T-helper 1 cell treated with Interleukin-12 subunit alpha and Interleukin-12 subunit beta and Interleukin-4 antibody, amounts not matched to agents 30 μg/mL and 1 μg/mL, for 36 hours (primary cell): ENCODE results near the gene CDKN1C.
A peak's percentile ranks its signal among the peaks of the same experiment; 100 is the strongest.

Source experiments
- H3K27ac Mint-ChIP-seq: one replicate; pipeline ENCODE4 v1.8.0; 2021; ENCODE audit warnings: mild to moderate bottlenecking, mixed read lengths
- H3K27me3 Mint-ChIP-seq: one replicate; pipeline ENCODE4 v1.8.0; 2021; ENCODE audit warnings: low read depth, mixed read lengths
- H3K36me3 Mint-ChIP-seq: one replicate; pipeline ENCODE4 v1.8.0; 2021; ENCODE audit warnings: low read depth, mixed read lengths
- H3K4me1 Mint-ChIP-seq: one replicate; pipeline ENCODE4 v1.8.0; 2021; ENCODE audit warnings: low read depth, mixed read lengths
- H3K4me3 Mint-ChIP-seq: one replicate; pipeline ENCODE4 v1.8.0; 2021; ENCODE audit warnings: mild to moderate bottlenecking, moderate library complexity, mixed read lengths
- H3K9me3 Mint-ChIP-seq: one replicate; pipeline ENCODE4 v1.8.0; 2021; ENCODE audit warnings: mixed read lengths

The CDKN1C gene

DNA sequence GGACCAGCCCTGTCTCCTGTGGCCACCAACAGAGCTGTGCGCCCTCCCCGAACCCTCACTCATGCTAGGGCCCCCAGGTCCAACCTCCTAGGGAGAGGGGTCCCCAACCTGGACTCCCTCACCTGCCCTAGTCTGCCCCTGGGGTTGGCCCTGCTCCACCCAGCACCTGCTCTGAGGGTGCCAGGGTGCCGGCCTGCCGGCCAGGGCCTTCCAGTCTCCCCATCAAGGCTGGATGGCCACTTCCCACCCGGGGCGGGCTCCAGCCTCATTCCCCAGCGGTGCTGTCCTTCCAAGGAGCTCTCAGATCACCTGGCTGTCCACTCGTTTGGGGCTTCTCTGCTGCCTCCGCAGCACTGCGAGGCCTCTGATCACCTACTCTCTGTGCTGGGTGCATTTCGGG is 39.1 kb downstream of the CDKN1C start:
- no peaks in the 10 kb centered on the region for H3K27me3 Mint-ChIP-seq
- no peak overlapping the region for H3K27ac Mint-ChIP-seq
- H3K4me1 Mint-ChIP-seq: no peaks in the 10 kb centered on the region
- no peaks in the 10 kb centered on the region for H3K36me3 Mint-ChIP-seq
- no peak overlapping the region for H3K4me3 Mint-ChIP-seq
- H3K9me3 Mint-ChIP-seq: no peaks in the 10 kb centered on the region

DNA sequence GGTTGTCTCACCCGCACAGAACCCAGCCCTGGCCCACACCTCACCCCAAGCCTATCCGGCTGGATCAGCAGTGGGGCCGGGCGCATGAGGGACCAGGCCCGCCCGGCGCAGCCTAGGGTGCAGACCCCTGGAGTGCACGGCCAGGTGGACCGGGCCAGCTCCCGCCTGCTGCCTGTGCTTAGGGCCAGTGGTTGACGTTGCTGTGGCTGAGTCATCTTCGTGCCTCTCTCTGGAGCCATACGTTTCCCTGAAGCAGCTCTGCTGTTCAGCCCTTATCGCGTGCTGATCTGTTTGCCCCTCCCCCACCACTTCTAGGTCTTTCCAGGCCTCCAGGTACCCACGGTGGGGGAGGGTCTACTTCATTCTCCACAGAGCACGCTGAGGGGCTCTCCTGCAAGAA is 39.5 kb downstream of the CDKN1C start:
- Mint-ChIP-seq H3K27ac (no peak overlapping the region), H3K27me3 (no peaks in the 10 kb centered on the region), H3K36me3 (no peaks in the 10 kb centered on the region), H3K4me1 (no peaks in the 10 kb centered on the region), H3K9me3 (no peaks in the 10 kb centered on the region), H3K4me3 (no peak overlapping the region)

- no peaks in the 10 kb centered on the region for H3K36me3 Mint-ChIP-seq
- no peak overlapping the region for H3K27ac Mint-ChIP-seq
- no peaks in the 10 kb centered on the region for H3K9me3 Mint-ChIP-seq
- H3K4me1 Mint-ChIP-seq: no peaks in the 10 kb centered on the region
- H3K4me3 Mint-ChIP-seq: no peak overlapping the region
- no peaks in the 10 kb centered on the region for H3K27me3 Mint-ChIP-seq
Observed at GRCh38 chr11:2844996-2845395, 40.6 kb downstream of the CDKN1C start.

GRCh38 chr11:2844116-2844842 is 41.3 kb downstream of the CDKN1C start:
- Mint-ChIP-seq H3K4me1 (no peaks in the 10 kb centered on the region), H3K27me3 (no peaks in the 10 kb centered on the region), H3K27ac (no peak overlapping the region), H3K36me3 (no peaks in the 10 kb centered on the region), H3K4me3 (no peak overlapping the region), H3K9me3 (no peaks in the 10 kb centered on the region)

DNA sequence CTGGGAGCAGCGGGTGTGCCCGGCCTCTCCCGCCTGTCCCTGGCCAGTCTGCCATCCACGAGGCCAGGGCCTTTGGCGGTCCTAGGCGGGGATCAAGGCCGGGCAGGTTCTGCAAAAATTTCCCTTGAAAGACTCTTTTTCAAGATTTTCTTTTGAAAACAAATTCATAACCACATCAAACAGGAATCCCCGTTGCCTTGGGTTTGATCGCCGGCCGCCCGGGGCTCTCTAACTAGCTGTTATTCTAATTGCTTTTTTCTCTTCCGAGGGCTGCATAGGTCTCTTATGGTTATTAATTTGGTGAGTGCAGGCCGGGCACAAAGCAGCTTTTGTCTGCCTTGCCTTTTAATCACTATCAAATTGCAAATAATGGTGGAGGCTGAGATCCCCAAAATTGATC is 42.0 kb downstream of the CDKN1C start:
- Mint-ChIP-seq H3K27ac (no peak overlapping the region), H3K27me3 (no peaks in the 10 kb centered on the region), H3K4me3 (no peak overlapping the region), H3K9me3 (no peaks in the 10 kb centered on the region), H3K4me1 (no peaks in the 10 kb centered on the region), H3K36me3 (no peaks in the 10 kb centered on the region)

DNA sequence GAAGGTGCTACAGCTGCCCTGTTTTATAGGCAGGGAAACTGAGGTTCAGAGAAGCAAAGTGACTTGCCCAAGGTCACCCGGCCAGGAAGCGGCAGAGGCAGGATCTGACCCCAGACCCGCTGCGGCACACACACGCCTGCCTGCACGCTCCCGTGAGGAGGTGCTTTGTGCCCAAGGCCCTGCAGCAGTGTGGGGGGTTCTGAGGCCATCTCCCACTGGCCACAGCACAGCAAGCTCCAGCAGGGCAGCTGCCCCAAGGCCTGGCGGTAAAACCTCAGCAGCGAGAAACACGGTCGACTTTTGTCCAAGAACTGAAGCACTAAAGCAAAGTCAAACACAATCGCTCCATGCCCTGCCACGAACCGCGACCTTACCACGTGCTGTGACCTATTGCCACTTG is 42.7 kb downstream of the CDKN1C start:
- H3K4me1 Mint-ChIP-seq: no peaks in the 10 kb centered on the region
- H3K27ac Mint-ChIP-seq: no peak overlapping the region
- no peaks in the 10 kb centered on the region for H3K36me3 Mint-ChIP-seq
- H3K4me3 Mint-ChIP-seq: no peak overlapping the region
- H3K27me3 Mint-ChIP-seq: no peaks in the 10 kb centered on the region
- H3K9me3 Mint-ChIP-seq: no peaks in the 10 kb centered on the region

GRCh38 chr11:2841411-2842190 is 44.0 kb downstream of the CDKN1C start:
- no peaks in the 10 kb centered on the region for H3K4me1 Mint-ChIP-seq
- no peak overlapping the region for H3K4me3 Mint-ChIP-seq
- no peaks in the 10 kb centered on the region for H3K9me3 Mint-ChIP-seq
- H3K27me3 Mint-ChIP-seq: no peaks in the 10 kb centered on the region
- H3K36me3 Mint-ChIP-seq: no peaks in the 10 kb centered on the region
- no peak overlapping the region for H3K27ac Mint-ChIP-seq

DNA sequence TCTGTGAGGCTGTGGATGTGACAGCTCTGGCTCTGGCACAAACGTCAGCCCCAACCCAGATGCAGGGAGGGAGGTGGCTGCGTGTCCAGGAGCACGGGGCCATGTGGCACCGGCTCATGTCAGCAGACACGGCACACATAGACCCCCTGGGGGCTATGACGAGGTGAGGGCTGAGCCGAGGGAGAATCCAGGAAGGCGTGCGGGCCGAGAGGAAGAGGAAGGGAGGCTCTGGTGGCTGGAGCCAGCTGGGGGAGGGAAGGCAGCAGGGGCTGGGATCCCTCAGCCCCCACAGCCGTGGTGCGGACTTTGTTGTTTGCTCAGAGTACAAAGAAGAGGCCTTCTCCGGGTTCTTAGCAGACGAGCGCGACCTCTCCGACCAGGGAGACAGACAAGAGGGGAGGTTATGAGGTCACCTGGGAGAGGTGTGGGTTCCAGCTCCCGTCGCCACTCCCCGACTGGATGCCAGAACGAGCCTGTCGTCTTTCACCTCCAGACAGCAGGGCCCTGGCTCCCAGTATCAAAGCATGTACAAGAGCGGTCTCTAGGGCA is 46.1 kb downstream of the CDKN1C start:
- Mint-ChIP-seq H3K4me3 (no peak overlapping the region), H3K27ac (no peak overlapping the region), H3K27me3 (no peaks in the 10 kb centered on the region), H3K36me3 (no peaks in the 10 kb centered on the region), H3K4me1 (no peaks in the 10 kb centered on the region), H3K9me3 (no peaks in the 10 kb centered on the region)

- Mint-ChIP-seq H3K27me3 (no peaks in the 10 kb centered on the region), H3K4me3 (no peak overlapping the region), H3K9me3 (no peaks in the 10 kb centered on the region), H3K27ac (no peak overlapping the region), H3K36me3 (no peaks in the 10 kb centered on the region), H3K4me1 (no peaks in the 10 kb centered on the region)
Observed at GRCh38 chr11:2838676-2839294, 46.8 kb downstream of the CDKN1C start.

GRCh38 chr11:2838091-2838490 is 47.5 kb downstream of the CDKN1C start:
- Mint-ChIP-seq H3K27ac (no peak overlapping the region), H3K4me1 (no peaks in the 10 kb centered on the region), H3K9me3 (no peaks in the 10 kb centered on the region), H3K27me3 (no peaks in the 10 kb centered on the region), H3K36me3 (no peaks in the 10 kb centered on the region), H3K4me3 (peak overlapping the region; percentile 12)

GRCh38 chr11:2837651-2838050 is 47.9 kb downstream of the CDKN1C start:
- H3K36me3 Mint-ChIP-seq: no peaks in the 10 kb centered on the region
- no peaks in the 10 kb centered on the region for H3K9me3 Mint-ChIP-seq
- H3K4me3 Mint-ChIP-seq: no peak overlapping the region
- no peaks in the 10 kb centered on the region for H3K27me3 Mint-ChIP-seq
- no peaks in the 10 kb centered on the region for H3K4me1 Mint-ChIP-seq
- no peak overlapping the region for H3K27ac Mint-ChIP-seq

- Mint-ChIP-seq H3K9me3 (no peaks in the 10 kb centered on the region), H3K4me3 (no peak overlapping the region), H3K36me3 (no peaks in the 10 kb centered on the region), H3K27me3 (no peaks in the 10 kb centered on the region), H3K4me1 (no peaks in the 10 kb centered on the region), H3K27ac (no peak overlapping the region)
Observed at GRCh38 chr11:2837096-2837601, 48.4 kb downstream of the CDKN1C start.

- H3K4me3 Mint-ChIP-seq: no peak overlapping the region
- no peak overlapping the region for H3K27ac Mint-ChIP-seq
- no peaks in the 10 kb centered on the region for H3K36me3 Mint-ChIP-seq
- no peaks in the 10 kb centered on the region for H3K4me1 Mint-ChIP-seq
- no peaks in the 10 kb centered on the region for H3K27me3 Mint-ChIP-seq
- no peaks in the 10 kb centered on the region for H3K9me3 Mint-ChIP-seq
Observed at GRCh38 chr11:2836315-2837095, 49.1 kb downstream of the CDKN1C start.

- Mint-ChIP-seq H3K4me1 (no peaks in the 10 kb centered on the region), H3K9me3 (no peaks in the 10 kb centered on the region), H3K4me3 (no peak overlapping the region), H3K27me3 (no peaks in the 10 kb centered on the region), H3K27ac (no peak overlapping the region), H3K36me3 (no peaks in the 10 kb centered on the region)
Observed at GRCh38 chr11:2835751-2836150, 49.8 kb downstream of the CDKN1C start.
